Naive thymus-derived CD4-positive, alpha-beta T cell (primary cell): ENCODE data around the gene LCN10. TPM values are rescaled to one million over a fixed set of nuclear protein-coding genes. Genes with fewer than 3 reads are reported as not detected.
"Not testable (repeated sequence)": the region's sequence is repeated elsewhere in the genome, so short reads cannot be mapped to it uniquely, and the experiment has no call there.

Experiments
- ATAC-seq: fragments of 150-1000 bp; cut with Tn5 transposase; 2 replicates; pipeline ENCODE4 v1.10.0; 2021; ENCODE audit warnings: mild to moderate bottlenecking, moderate library complexity
- CTCF ChIA-PET: fragments of 350-600 bp; sonication (Branson Sonifier 250); formaldehyde crosslinking; loops from one replicate; lab custom pipeline; 2021; ENCODE audit warnings: antibody characterized with exemption; lab: Charles Lee
- POLR2A ChIA-PET: fragments of 350-600 bp; sonication (Branson Sonifier 250); formaldehyde crosslinking; loops from one replicate; lab custom pipeline; 2021; ENCODE audit warnings: antibody characterized with exemption, inconsistent platforms; lab: Charles Lee
- DNase-seq, 9 donors: peaks; one replicate each; pipeline versions ENCODE4 v3.0.0 to v3.0.0-alpha.2; 2020 to 2022; ENCODE audit warnings: mixed read lengths in 1 of 9
- H3K27ac ChIP-seq: one replicate; pipeline ENCODE4 v1.7.0; 2013; ENCODE audit warnings: mild to moderate bottlenecking, low read depth, low read length, moderate library complexity
- H3K27me3 ChIP-seq, 2 donors: one replicate each; pipeline ENCODE4 v1.7.0; 2013; ENCODE audit warnings: low read length in 2 of 2, mild to moderate bottlenecking in 2 of 2, moderate library complexity in 2 of 2; ENCODE audit not compliant: control insufficient read depth in 2 of 2, insufficient read depth in 2 of 2
- H3K36me3 ChIP-seq, 3 experiments: 1 replicate in 2 of 3; 2 replicates in 1 of 3; pipeline ENCODE4 v1.7.0; 2013; ENCODE audit warnings: low read length in 3 of 3, mild to moderate bottlenecking in 3 of 3, moderate library complexity in 1 of 3; ENCODE audit not compliant: insufficient read depth in 3 of 3, control insufficient read depth in 2 of 3
- H3K4me1 ChIP-seq, 2 donors: one replicate each; pipeline ENCODE4 v1.7.0; 2013; ENCODE audit warnings: low read length in 2 of 2, mild to moderate bottlenecking in 2 of 2, moderate library complexity in 1 of 2; ENCODE audit not compliant: control insufficient read depth in 2 of 2, insufficient read depth in 2 of 2
- H3K4me3 ChIP-seq: 2 replicates; pipeline ENCODE4 v1.7.0; 2013; ENCODE audit warnings: mild to moderate bottlenecking, low read length
- H3K9me3 ChIP-seq, 3 experiments: 1 replicate in 2 of 3; 2 replicates in 1 of 3; pipeline ENCODE4 v1.7.0; 2013; ENCODE audit warnings: low read length in 3 of 3; ENCODE audit not compliant: control insufficient read depth in 2 of 3
- H3K27ac Mint-ChIP-seq, 9 donors: one replicate each; pipeline ENCODE4 v1.8.0; 2020 to 2022; ENCODE audit warnings: mixed read lengths in 9 of 9, mild to moderate bottlenecking in 8 of 9, moderate library complexity in 5 of 9, inconsistent platforms in 2 of 9
- H3K27me3 Mint-ChIP-seq, 5 donors: one replicate each; pipeline ENCODE4 v1.8.0; 2021 to 2022; ENCODE audit warnings: mixed read lengths in 5 of 5, mild to moderate bottlenecking in 1 of 5
- H3K36me3 Mint-ChIP-seq, 5 donors: one replicate each; pipeline ENCODE4 v1.8.0; 2020 to 2022; ENCODE audit warnings: mixed read lengths in 5 of 5, mild to moderate bottlenecking in 3 of 5, inconsistent platforms in 1 of 5
- H3K4me1 Mint-ChIP-seq, 7 donors: one replicate each; pipeline ENCODE4 v1.8.0; 2020 to 2022; ENCODE audit warnings: mixed read lengths in 7 of 7, mild to moderate bottlenecking in 3 of 7, inconsistent platforms in 1 of 7
- H3K4me3 Mint-ChIP-seq, 10 donors: one replicate each; pipeline ENCODE4 v1.8.0; 2020 to 2022; ENCODE audit warnings: mild to moderate bottlenecking in 10 of 10, mixed read lengths in 10 of 10, moderate library complexity in 6 of 10, inconsistent platforms in 2 of 10
- H3K9me3 Mint-ChIP-seq, 11 donors: one replicate each; pipeline ENCODE4 v1.8.0; 2020 to 2022; ENCODE audit warnings: mixed read lengths in 11 of 11, mild to moderate bottlenecking in 4 of 11, inconsistent platforms in 1 of 11, moderate library complexity in 1 of 11
- intact Hi-C, 2 donors: fragments of 100-400 bp; cut with micrococcal nuclease; formaldehyde crosslinking; loops; one replicate each; pipeline ENCODE4 v1.15.1; 2023
- polyA plus RNA-seq, 2 donors: library from polyadenylated mRNA; unstranded; fragments of 300-500 nt; fragmentation: Illumina TruSeq; gene quantifications; one replicate each; pipeline ENCODE4 v1.2.3, GENCODE V29; 2021
- total RNA-seq, 6 experiments: library from RNA in 5 of 6; stranded (reverse) in 5 of 6; gene quantifications; 1 replicate in 5 of 6; 2 replicates in 1 of 6; pipeline ENCODE4 v1.2.3 and lab custom pipeline; 2021 to 2026

LCN10 gene
- total and polyA plus RNA-seq, 7 experiments from 2014 or later: 0.34 to 3.2 (median 1.1) TPM; not detected in 1

- POLR2A ChIA-PET: no interaction called here
- CTCF ChIA-PET: no interaction called here
- Histone ChIP-seq H3K4me1 (no peaks in the 10 kb centered on the region), H3K4me3 (no peak overlapping the region), H3K9me3 (no peaks in the 10 kb centered on the region), H3K36me3 (no peaks in the 10 kb centered on the region), H3K27ac (no peak overlapping the region), H3K27me3 (no peaks in the 10 kb centered on the region)
- DNase-seq (no peak), ATAC-seq (no peak)
- H3K36me3 Mint-ChIP-seq: peaks cover 0 to 9% (median 5%) of the 10 kb centered on the region in 5 donors
- H3K27ac Mint-ChIP-seq: no peak overlapping the region
- peaks cover 2 to 15% (median 8%) of the 10 kb centered on the region in 5 donors for H3K27me3 Mint-ChIP-seq
- peaks cover 3 to 17% (median 7%) of the 10 kb centered on the region in 11 donors for H3K9me3 Mint-ChIP-seq
- intact Hi-C loops: no loop called here
- peaks cover 0 to 5% (median 0%) of the 10 kb centered on the region in 7 donors for H3K4me1 Mint-ChIP-seq
- H3K4me3 Mint-ChIP-seq: no peak overlapping the region
Observed at GRCh38 chr9:136757328-136757727, 14.6 kb upstream of the LCN10 start.

GRCh38 chr9:136756836-136757235 is 14.1 kb upstream of the LCN10 start:
- H3K4me1 Mint-ChIP-seq: peaks cover 0 to 5% (median 0%) of the 10 kb centered on the region in 7 donors
- ATAC-seq (no peak), DNase-seq (no peak)
- peaks cover 0 to 10% (median 7%) of the 10 kb centered on the region in 5 donors for H3K36me3 Mint-ChIP-seq
- H3K4me1 ChIP-seq: no peaks in the 10 kb centered on the region
- intact Hi-C loops: no loop called here
- H3K4me3 ChIP-seq: no peak overlapping the region
- peaks cover 4 to 21% (median 12%) of the 10 kb centered on the region in 11 donors for H3K9me3 Mint-ChIP-seq
- ChIA-PET CTCF (no interaction called here), POLR2A (no interaction called here)
- H3K27me3 ChIP-seq: no peaks in the 10 kb centered on the region
- H3K27ac ChIP-seq: no peak overlapping the region
- H3K9me3 ChIP-seq: no peaks in the 10 kb centered on the region
- no peak overlapping the region for H3K4me3 Mint-ChIP-seq
- no peak overlapping the region for H3K27ac Mint-ChIP-seq
- peaks cover 2 to 16% (median 10%) of the 10 kb centered on the region in 5 donors for H3K27me3 Mint-ChIP-seq
- H3K36me3 ChIP-seq: no peaks in the 10 kb centered on the region

DNA sequence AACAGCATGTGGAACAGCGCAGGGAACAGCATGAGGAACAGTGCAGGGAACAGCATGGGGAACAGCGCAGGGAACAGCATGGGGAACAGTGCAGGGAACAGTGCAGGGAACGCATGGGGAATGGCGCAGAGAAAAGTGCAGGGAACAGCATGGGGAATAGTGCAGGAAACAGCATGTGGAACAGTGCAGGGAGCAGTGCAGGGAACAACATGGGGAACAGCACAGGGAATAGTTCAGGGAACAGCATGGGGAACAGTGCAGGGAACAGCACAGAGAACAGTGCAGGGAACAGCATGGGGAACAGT is 13.3 kb upstream of the LCN10 start:
- peaks cover 0 to 4% (median 0%) of the 10 kb centered on the region in 7 donors for H3K4me1 Mint-ChIP-seq
- intact Hi-C loops: no loop called here
- peaks cover 2 to 16% (median 10%) of the 10 kb centered on the region in 5 donors for H3K27me3 Mint-ChIP-seq
- ChIA-PET POLR2A (no interaction called here), CTCF (no interaction called here)
- peaks cover 4 to 26% (median 16%) of the 10 kb centered on the region in 11 donors for H3K9me3 Mint-ChIP-seq
- Histone ChIP-seq H3K4me3 (no peak overlapping the region), H3K27ac (no peak overlapping the region), H3K36me3 (no peaks in the 10 kb centered on the region), H3K4me1 (no peaks in the 10 kb centered on the region), H3K27me3 (no peaks in the 10 kb centered on the region), H3K9me3 (no peaks in the 10 kb centered on the region)
- H3K27ac Mint-ChIP-seq: no peak overlapping the region
- H3K4me3 Mint-ChIP-seq: no peak overlapping the region
- DNase-seq (no peak), ATAC-seq (no peak)
- peaks cover 0 to 13% (median 7%) of the 10 kb centered on the region in 5 donors for H3K36me3 Mint-ChIP-seq

DNA sequence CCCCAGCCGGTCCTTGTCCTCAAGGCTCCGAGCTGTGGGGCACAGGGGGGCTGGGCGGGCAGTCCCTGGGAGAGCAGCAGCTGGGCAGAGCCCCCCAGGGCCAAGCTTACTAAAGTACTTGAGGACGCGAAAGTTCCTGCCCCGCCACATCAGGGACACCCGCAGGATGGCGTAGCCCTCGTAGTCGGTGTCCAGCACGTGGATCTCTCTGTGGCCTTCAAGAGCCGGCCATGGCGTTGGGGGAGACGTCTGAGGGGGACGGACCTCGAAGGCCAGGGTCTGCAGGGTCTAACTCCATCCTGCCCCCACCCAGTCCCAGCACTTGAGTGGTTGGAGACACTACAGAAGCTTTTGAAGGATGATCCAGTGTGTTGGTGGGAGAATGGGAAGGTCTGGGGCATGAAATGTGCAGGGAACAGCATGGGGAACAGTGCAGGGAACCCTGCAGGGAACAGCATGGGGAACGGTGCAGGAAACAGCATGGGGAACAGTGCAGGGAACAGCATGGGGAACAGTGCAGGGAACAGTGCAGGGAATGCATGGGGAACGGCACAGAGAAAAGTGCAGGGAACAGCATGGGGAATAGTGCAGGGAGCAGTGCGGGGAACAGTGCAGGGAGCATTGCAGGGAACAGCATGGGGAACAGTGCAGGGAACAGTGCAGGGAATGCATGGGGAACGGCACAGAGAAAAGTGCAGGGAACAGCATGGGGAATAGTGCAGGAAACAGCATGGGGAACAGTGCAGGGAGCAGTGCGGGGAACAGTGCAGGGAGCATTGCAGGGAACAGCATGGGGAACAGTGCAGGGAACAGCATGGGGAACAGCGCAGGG is 12.8 kb upstream of the LCN10 start:
- H3K27me3 ChIP-seq, H3K4me3 Mint-ChIP-seq, H3K4me1 Mint-ChIP-seq, H3K36me3 ChIP-seq, H3K27ac Mint-ChIP-seq, ATAC-seq, H3K4me1 ChIP-seq, H3K4me3 ChIP-seq, intact Hi-C loops, H3K9me3 ChIP-seq, CTCF ChIA-PET, POLR2A ChIA-PET, H3K27ac ChIP-seq, DNase-seq: not testable (repeated sequence)
- H3K9me3 Mint-ChIP-seq: peaks cover 4 to 28% (median 17%) of the 10 kb centered on the region in 11 donors
- peaks cover 0 to 13% (median 7%) of the 10 kb centered on the region in 5 donors for H3K36me3 Mint-ChIP-seq
- H3K27me3 Mint-ChIP-seq: peaks cover 0 to 21% (median 6%) of the 10 kb centered on the region in 5 donors

- POLR2A ChIA-PET: no interaction called here
- ATAC-seq (no peak), DNase-seq (no peak)
- Mint-ChIP-seq H3K4me3 (no peak overlapping the region), H3K27me3 (peaks cover 0 to 21% (median 6%) of the 10 kb centered on the region in 5 donors), H3K36me3 (peaks cover 0 to 13% (median 7%) of the 10 kb centered on the region in 5 donors), H3K9me3 (peaks cover 4 to 29% (median 23%) of the 10 kb centered on the region in 11 donors), H3K27ac (no peak overlapping the region), H3K4me1 (peaks cover 0 to 5% (median 0%) of the 10 kb centered on the region in 7 donors)
- no peak overlapping the region for H3K27ac ChIP-seq
- H3K4me1 ChIP-seq: no peaks in the 10 kb centered on the region
- no peaks in the 10 kb centered on the region for H3K27me3 ChIP-seq
- intact Hi-C loops: no loop called here
- H3K9me3 ChIP-seq: no peaks in the 10 kb centered on the region
- no peak overlapping the region for H3K4me3 ChIP-seq
- no peaks in the 10 kb centered on the region for H3K36me3 ChIP-seq
- CTCF ChIA-PET: no interaction called here
Observed at GRCh38 chr9:136754626-136755301, 12.0 kb upstream of the LCN10 start.

GRCh38 chr9:136754059-136754572 is 11.4 kb upstream of the LCN10 start:
- H3K36me3 ChIP-seq: no peaks in the 10 kb centered on the region
- H3K4me1 ChIP-seq: no peaks in the 10 kb centered on the region
- ATAC-seq: no peak
- H3K27ac ChIP-seq: no peak overlapping the region
- Mint-ChIP-seq H3K36me3 (peaks cover 0 to 13% (median 7%) of the 10 kb centered on the region in 5 donors), H3K9me3 (peaks cover 4 to 29% (median 23%) of the 10 kb centered on the region in 11 donors), H3K4me3 (no peak overlapping the region), H3K4me1 (peaks cover 0 to 5% (median 0%) of the 10 kb centered on the region in 7 donors), H3K27me3 (peaks cover 0 to 21% (median 6%) of the 10 kb centered on the region in 5 donors), H3K27ac (no peak overlapping the region)
- intact Hi-C loops: no loop called here
- H3K4me3 ChIP-seq: no peak overlapping the region
- H3K27me3 ChIP-seq: no peaks in the 10 kb centered on the region
- ChIA-PET CTCF (no interaction called here), POLR2A (no interaction called here)
- DNase-seq: no peak
- H3K9me3 ChIP-seq: no peaks in the 10 kb centered on the region
